ENCODE data around the gene GDF10.

- TF ChIP-seq CTCF (IDR thresholded peaks at IDR 0.05), result no peak
- no peak for TF ChIP-seq EZH2 (IDR thresholded peaks at IDR 0.05; ENCODE audit: borderline replicate concordance, insufficient read depth, low read depth, low read length, poor library complexity, severe bottlenecking)
These were observed 37.1 kb upstream of the GDF10 start for GRCh38 chr10:47262606-47263533.
